Pancreas (tissue), 10 donors: Measurements from ENCODE around the gene STATH. TPM values are rescaled to one million over a fixed set of nuclear protein-coding genes. Genes with fewer than 3 reads are reported as not detected.
"Not testable (repeated sequence)": the region's sequence is repeated elsewhere in the genome, so short reads cannot be mapped to it uniquely, and the experiment has no call there.

ENCODE experiments used
- ATAC-seq, 4 donors: fragments of 200-7000 bp; cut with Tn5 transposase; one replicate each; pipeline versions ENCODE4 v1.8.0 to v1.9.1; 2020; ENCODE audit warnings: mild to moderate bottlenecking in 4 of 4, moderate library complexity in 4 of 4
- DNase-seq, 6 donors: peaks; one replicate each; pipeline ENCODE4 v3.0.0-alpha.2; 2020
- FAIRE-seq: peaks from 2 replicates; lab custom pipeline; 2012; peaks lifted over from hg19 to GRCh38; lab: Jason Lieb, UNC
- H3K27ac ChIP-seq, 4 donors: fragments of 200-600 bp; sonication (generic); 1 replicate in 3 of 4; 2 replicates in 1 of 4; pipeline versions ENCODE4 v1.5.0 to v1.8.0; 2020
- H3K27me3 ChIP-seq, 4 donors: fragments of 200-600 bp; one replicate each; pipeline ENCODE4 v1.8.0; 2021
- H3K36me3 ChIP-seq, 3 donors: fragments of 200-600 bp; sonication (generic) in 1 of 3; one replicate each; pipeline versions ENCODE4 v1.5.0 to v1.8.0; 2020 to 2021
- H3K4me1 ChIP-seq, 3 donors: fragments of 200-600 bp; one replicate each; pipeline ENCODE4 v1.8.0; 2021
- H3K4me3 ChIP-seq, 4 donors: fragments of 200-600 bp; sonication (generic) in 2 of 4; one replicate each; pipeline versions ENCODE4 v1.5.0 to v1.8.0; 2020 to 2021
- H3K9me3 ChIP-seq, 4 donors: fragments of 200-600 bp; one replicate each; pipeline ENCODE4 v1.8.0; 2021
- CTCF ChIP-seq, 4 donors: fragments of 200-600 bp; sonication (generic) in 3 of 4; IDR thresholded peaks; one replicate each; pipeline versions ENCODE4 v1.5.0 to v1.8.0; 2021; ENCODE audit warnings: antibody characterized with exemption in 4 of 4
- WGBS, 2 donors: extraction: QIAGEN DNeasy Blood & Tissue Kit; methylation state at CpG; one replicate each; pipeline ENCODE4 v1.1.7; 2013; 5-methylcytosine and 5-hydroxymethylcytosine counted together
- intact Hi-C, 3 donors: fragments of 100-400 bp; cut with DNase I; formaldehyde crosslinking; loops; one replicate each; pipeline versions ENCODE4 v1.11.1 to v1.14.2; 2022
- polyA plus RNA-seq, 2 donors: library from polyadenylated mRNA; stranded (reverse); fragments of 200-250 nt; gene quantifications; one replicate each; pipeline ENCODE4 v1.2.3, GENCODE V29; 2013
- total RNA-seq, 6 donors: library from RNA; stranded (reverse); fragmentation: NEBNext Ultra II Directional in 4 of 6; extraction: Animal tissue kit (Norgen Biotek cat#: 25700) in 4 of 6; gene quantifications; one replicate each; pipeline versions ENCODE4 v1.2.1 to v1.2.4, GENCODE V29; 2021 to 2023
- donor health status: healthy with polysubstance abuse.
- donor health status: DM: no; HTN: no; CAD: no; lungs with moderate emphysema.
- donor health status: DM: no; HTN: no; CAD: no.
- donor health status: control.
- donor health status: control.
- donor health status: Bipolar disorder and iron deficiency.
- donor health status: DM: yes; HTN: yes; CAD: no.
- donor health status: DM: no; HTN: no; CAD: no.
- donor health status: DM: no; HTN: no; CAD: no.
- donor health status: DM: yes; HTN: yes; CAD: no.

Gene STATH
- total and polyA plus RNA-seq, 8 donors: not detected

GRCh38 chr4:70023218-70023617 lies 27.5 kb downstream of the STATH start:
- FAIRE-seq: no peak
- no peaks in the 10 kb centered on the region for H3K4me1 ChIP-seq
- intact Hi-C loops: no loop called here
- no peak overlapping the region for H3K4me3 ChIP-seq
- H3K27ac ChIP-seq: no peak overlapping the region
- ATAC-seq: no peak
- no peak for DNase-seq
- H3K36me3 ChIP-seq: no peaks in the 10 kb centered on the region
- no peak for TF ChIP-seq CTCF (IDR thresholded peaks at IDR 0.05)
- no peaks in the 10 kb centered on the region for H3K9me3 ChIP-seq
- 65 to 75% methylated on average over 2 of the region's 2 CpGs for WGBS, 2 donors
- no peaks in the 10 kb centered on the region for H3K27me3 ChIP-seq

- Histone ChIP-seq H3K9me3 (no peaks in the 10 kb centered on the region), H3K4me3 (no peak overlapping the region), H3K27me3 (no peaks in the 10 kb centered on the region), H3K4me1 (no peaks in the 10 kb centered on the region), H3K36me3 (no peaks in the 10 kb centered on the region), H3K27ac (no peak overlapping the region)
- no peak for FAIRE-seq
- WGBS, 2 donors: 77 to 78% methylated on average over 5 of the region's 5 CpGs
- ATAC-seq: no peak
- no peak for TF ChIP-seq CTCF (IDR thresholded peaks at IDR 0.05)
- intact Hi-C loops: no loop called here
- no peak for DNase-seq
These were observed 31.2 kb downstream of the STATH start for GRCh38 chr4:70027011-70027410.

- H3K36me3 ChIP-seq, H3K27ac ChIP-seq, DNase-seq, H3K27me3 ChIP-seq, H3K4me3 ChIP-seq, H3K9me3 ChIP-seq, H3K4me1 ChIP-seq, intact Hi-C loops, ATAC-seq, FAIRE-seq: not testable (repeated sequence)
- 81 to 89% methylated on average over 5 to 6 of the region's 7 CpGs for WGBS, 2 donors
These were observed 32.4 kb downstream of the STATH start, which contains the start of gene HTN3 for GRCh38 chr4:70028159-70028558. TSS of gene HTN3 (plus strand) at chr4:70028459. CDS start at chr4:70030741, 2,282 bp downstream.

- H3K27ac ChIP-seq, intact Hi-C loops, H3K4me1 ChIP-seq, FAIRE-seq, H3K4me3 ChIP-seq, H3K27me3 ChIP-seq, ATAC-seq, H3K9me3 ChIP-seq, H3K36me3 ChIP-seq: not testable (repeated sequence)
- WGBS, 2 donors: 89 to 90% methylated on average over 14 to 18 of the region's 18 CpGs
- peak in 1 of 6 donors; percentile 46 for DNase-seq
These were observed 41.8 kb downstream of the STATH start for GRCh38 chr4:70037559-70037958.

- FAIRE-seq, H3K4me1 ChIP-seq, ATAC-seq, intact Hi-C loops, H3K27ac ChIP-seq, DNase-seq, H3K36me3 ChIP-seq, H3K4me3 ChIP-seq, H3K9me3 ChIP-seq, H3K27me3 ChIP-seq: not testable (repeated sequence)
These were observed 44.2 kb downstream of the STATH start for GRCh38 chr4:70039928-70040327.

GRCh38 chr4:70041652-70042286 lies 46.0 kb downstream of the STATH start:
- FAIRE-seq: no peak
- peak in 3 of 4 donors; percentile 40 to 88 (median 86) for ATAC-seq
- no peak overlapping the region for H3K4me3 ChIP-seq
- H3K27me3 ChIP-seq: no peaks in the 10 kb centered on the region
- H3K4me1 ChIP-seq: no peaks in the 10 kb centered on the region
- WGBS, 2 donors: 40 to 62% methylated on average over 7 of the region's 7 CpGs
- no peaks in the 10 kb centered on the region for H3K9me3 ChIP-seq
- no peak for TF ChIP-seq CTCF (IDR thresholded peaks at IDR 0.05)
- no peaks in the 10 kb centered on the region for H3K36me3 ChIP-seq
- DNase-seq: peak in 3 of 6 donors; percentile 27 to 33 (median 32)
- intact Hi-C loops: no loop called here
- H3K27ac ChIP-seq: peak overlapping the region in 1 of 4 donors; percentile 2

GRCh38 chr4:70050138-70050537 lies 54.4 kb downstream of the STATH start, which contains the start of gene HTN1:
TSS of gene HTN1 (plus strand) at chr4:70050438. CDS start at chr4:70053077, 2,639 bp downstream.
- DNase-seq, H3K9me3 ChIP-seq, H3K27me3 ChIP-seq, H3K27ac ChIP-seq, H3K4me3 ChIP-seq, H3K36me3 ChIP-seq, H3K4me1 ChIP-seq, intact Hi-C loops, FAIRE-seq, ATAC-seq: not testable (repeated sequence)
- WGBS, 2 donors: 80 to 84% methylated on average over 4 to 5 of the region's 6 CpGs
